Uterus (tissue), 4 donors: ENCODE measurements around the gene TUBB6. TPM values are rescaled to one million over a fixed set of nuclear protein-coding genes. Genes with fewer than 3 reads are reported as not detected.

Experiments used
- DNase-seq, 2 donors: peaks; one replicate each; pipeline ENCODE4 v3.0.0-alpha.2; 2019 to 2020
- H3K27ac ChIP-seq, 2 donors: fragments of 200-600 bp; sonication (generic); 1 replicate in 1 of 2; 2 replicates in 1 of 2; pipeline ENCODE4 v1.5.1; 2016 to 2018
- H3K27me3 ChIP-seq, 2 donors: fragments of 200-600 bp; sonication (generic); one replicate each; pipeline ENCODE4 v1.5.1; 2018 to 2019; ENCODE audit warnings: control low read depth in 1 of 2
- H3K36me3 ChIP-seq, 2 donors: fragments of 200-600 bp; sonication (generic); one replicate each; pipeline ENCODE4 v1.5.1; 2019; ENCODE audit warnings: control low read depth in 1 of 2
- H3K4me1 ChIP-seq, 2 donors: fragments of 200-600 bp; sonication (generic); one replicate each; pipeline ENCODE4 v1.5.1; 2018 to 2019; ENCODE audit warnings: control low read depth in 1 of 2
- H3K4me3 ChIP-seq, 2 donors: fragments of 200-600 bp; sonication (generic); 1 replicate in 1 of 2; 2 replicates in 1 of 2; pipeline ENCODE4 v1.5.1; 2018 to 2019; ENCODE audit warnings: mild to moderate bottlenecking in 1 of 2
- H3K9me3 ChIP-seq, 2 donors: fragments of 200-600 bp; sonication (generic); one replicate each; pipeline ENCODE4 v1.5.1; 2019; ENCODE audit warnings: control low read depth in 1 of 2
- CTCF ChIP-seq, 4 experiments: fragments of 200-600 bp in 2 of 4; fragments of 450-650 bp in 2 of 4; sonication (generic) in 2 of 4; IDR thresholded peaks; one replicate each; pipeline ENCODE4 v1.5.1; 2016 to 2019; ENCODE audit warnings: antibody characterized with exemption in 4 of 4, mild to moderate bottlenecking in 2 of 4, moderate library complexity in 1 of 4
- POLR2A ChIP-seq, 2 donors: fragments of 450-650 bp; IDR thresholded peaks; one replicate each; pipeline ENCODE4 v1.6.1; 2016; ENCODE audit warnings: antibody characterized with exemption in 2 of 2, mild to moderate bottlenecking in 1 of 2, moderate library complexity in 1 of 2
- intact Hi-C: fragments of 100-400 bp; cut with DNase I; formaldehyde crosslinking; loops from one replicate; pipeline ENCODE4 v1.15.1; 2023; ENCODE audit warnings: low total_unique reads
- total RNA-seq, 4 donors: library from RNA; depleted of rRNA in 3 of 4; stranded (reverse); fragments of >200 nt in 3 of 4; gene quantifications; one replicate each; pipeline versions ENCODE4 v1.1.0 to v1.2.4, GENCODE V29; 2014 to 2023
- donor health status: DM: yes; HTN: yes; CAD: no.

Gene TUBB6
- total RNA-seq: 100 to 1,000 TPM; 222 to 456 (median 280) TPM

- no peaks in the 10 kb centered on the region for H3K36me3 ChIP-seq
- TF ChIP-seq CTCF (IDR thresholded peaks at IDR 0.05) (peak in 2 of 4 experiments; percentile 0 to 15), POLR2A (IDR thresholded peaks at IDR 0.05) (peak; percentile 72 to 80)
- DNase-seq: peak; percentile 78 to 83
- H3K4me3 ChIP-seq: peak within 1 kb of the TSS; percentile 67 to 73
- H3K4me1 ChIP-seq: peaks cover 0 to 14% of the 10 kb centered on the region in 2 donors
- H3K27me3 ChIP-seq: no peaks in the 10 kb centered on the region
- peaks cover 0 to 14% of the 10 kb centered on the region in 2 donors for H3K9me3 ChIP-seq
- intact Hi-C loops: loop anchor here (5.0 kb wide), 1 partner anchor 36 kb away; no protein-coding TSS in a partner anchor
- H3K27ac ChIP-seq: peak within 1 kb of the TSS; percentile 97 to 99
Observed at GRCh38 chr18:12307701-12308385, at the start of gene TUBB6. TUBB6 (plus strand) TSS chr18:12308241; CDS start chr18:12308293, 52 bp downstream.

GRCh38 chr18:12258719-12259705 lies 49.0 kb upstream of the TUBB6 start:
- DNase-seq: no peak
- H3K27ac ChIP-seq: no peak overlapping the region
- H3K4me3 ChIP-seq: no peak overlapping the region
- intact Hi-C loops: no loop called here
- no peaks in the 10 kb centered on the region for H3K36me3 ChIP-seq
- no peak for TF ChIP-seq POLR2A (IDR thresholded peaks at IDR 0.05)
- TF ChIP-seq CTCF (IDR thresholded peaks at IDR 0.05): no peak
- peaks cover 0 to 7% of the 10 kb centered on the region in 2 donors for H3K27me3 ChIP-seq
- peaks cover 0 to 7% of the 10 kb centered on the region in 2 donors for H3K4me1 ChIP-seq
- H3K9me3 ChIP-seq: no peaks in the 10 kb centered on the region

GRCh38 chr18:12262748-12263147 lies 45.3 kb upstream of the TUBB6 start:
- TF ChIP-seq POLR2A (IDR thresholded peaks at IDR 0.05): no peak
- no peak for TF ChIP-seq CTCF (IDR thresholded peaks at IDR 0.05)
- Histone ChIP-seq H3K36me3 (no peaks in the 10 kb centered on the region), H3K4me3 (no peak overlapping the region), H3K9me3 (no peaks in the 10 kb centered on the region), H3K27me3 (no peaks in the 10 kb centered on the region), H3K27ac (no peak overlapping the region), H3K4me1 (no peaks in the 10 kb centered on the region)
- DNase-seq: no peak
- intact Hi-C loops: no loop called here

GRCh38 chr18:12264864-12265263 lies 43.2 kb upstream of the TUBB6 start:
- Histone ChIP-seq H3K9me3 (no peaks in the 10 kb centered on the region), H3K4me3 (no peak overlapping the region), H3K4me1 (no peaks in the 10 kb centered on the region), H3K27ac (no peak overlapping the region), H3K27me3 (no peaks in the 10 kb centered on the region), H3K36me3 (no peaks in the 10 kb centered on the region)
- DNase-seq: no peak
- intact Hi-C loops: no loop called here
- TF ChIP-seq POLR2A (IDR thresholded peaks at IDR 0.05) (no peak), CTCF (IDR thresholded peaks at IDR 0.05) (no peak)
